GM19238 (cell line): Measurements from ENCODE around the gene SPATA6.
"Not testable (repeated sequence)": the region's sequence is repeated elsewhere in the genome, so short reads cannot be mapped to it uniquely, and the experiment has no call there.

Source experiments
- DNase-seq: peaks from one replicate; pipeline ENCODE4 v3.0.0; 2011; ENCODE audit warnings: low spot score; ENCODE audit not compliant: insufficient read length

SPATA6 gene

DNA sequence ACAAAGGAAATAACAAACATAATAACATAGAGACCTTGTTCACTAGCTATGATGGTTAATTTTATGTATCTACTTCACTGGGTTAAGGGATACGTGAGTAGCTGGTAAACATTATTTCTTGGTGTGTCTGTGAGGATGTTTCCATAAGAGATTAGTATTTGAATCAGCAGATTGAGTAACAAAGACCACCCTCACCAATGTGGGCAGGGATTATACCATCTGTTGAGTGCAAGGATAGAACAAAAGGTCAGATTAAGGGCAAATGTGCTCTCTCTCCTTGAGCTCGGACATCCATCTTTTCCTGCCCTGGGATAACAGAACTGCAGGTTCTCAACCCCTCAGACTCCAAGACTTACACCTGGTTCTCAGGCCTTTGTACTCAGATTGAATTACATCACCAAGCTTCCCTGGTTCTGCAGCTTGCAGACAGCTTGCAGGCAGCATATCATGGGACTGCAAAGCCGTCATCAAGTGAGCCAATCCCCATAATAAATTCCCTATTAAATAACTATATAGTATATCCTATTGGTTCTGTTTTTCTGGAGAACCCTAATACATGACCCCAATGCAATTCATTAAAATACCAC is 9.2 kb downstream of the SPATA6 start:
- DNase-seq = no peak

- no peak for DNase-seq
Observed at GRCh38 chr1:48450505-48450904, 21.5 kb downstream of the SPATA6 start.

DNA sequence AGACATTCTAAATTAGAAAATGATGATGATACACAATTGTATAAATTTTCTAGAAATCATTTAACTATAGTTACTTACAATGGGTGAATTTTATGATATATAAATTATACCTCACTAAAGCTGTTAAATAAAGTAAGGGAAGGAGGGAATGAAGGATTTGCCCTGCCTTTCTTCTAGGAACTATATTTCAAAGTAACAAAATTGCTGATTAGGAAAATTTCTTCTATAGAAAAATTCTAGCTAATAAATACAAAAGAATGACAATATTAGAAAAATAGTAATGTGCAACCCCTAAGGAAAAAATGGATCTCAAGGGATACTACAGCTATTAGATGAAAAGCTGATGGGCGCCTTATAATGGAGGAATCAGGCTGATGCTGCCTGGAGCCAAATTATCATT is 23.1 kb downstream of the SPATA6 start:
- no peak for DNase-seq

DNA sequence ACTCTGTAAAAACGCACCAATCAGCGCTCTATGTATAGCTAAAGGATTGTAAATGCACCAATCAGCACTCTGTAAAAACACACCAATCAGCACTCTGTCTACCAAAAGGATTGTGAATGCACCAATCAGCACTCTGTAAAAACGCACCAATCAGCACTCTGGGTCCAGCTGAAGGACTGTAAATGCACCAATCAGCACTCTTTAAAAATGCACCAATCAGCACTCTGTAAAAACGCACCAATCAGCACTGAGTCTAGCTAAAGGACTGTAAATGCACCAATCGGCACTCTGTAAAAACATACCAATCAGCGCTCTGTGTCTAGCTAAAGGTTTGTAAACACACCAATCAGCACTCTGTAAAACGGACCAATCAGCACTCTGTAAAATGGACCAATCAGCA is 27.8 kb downstream of the SPATA6 start:
- DNase-seq = not testable (repeated sequence)

DNA sequence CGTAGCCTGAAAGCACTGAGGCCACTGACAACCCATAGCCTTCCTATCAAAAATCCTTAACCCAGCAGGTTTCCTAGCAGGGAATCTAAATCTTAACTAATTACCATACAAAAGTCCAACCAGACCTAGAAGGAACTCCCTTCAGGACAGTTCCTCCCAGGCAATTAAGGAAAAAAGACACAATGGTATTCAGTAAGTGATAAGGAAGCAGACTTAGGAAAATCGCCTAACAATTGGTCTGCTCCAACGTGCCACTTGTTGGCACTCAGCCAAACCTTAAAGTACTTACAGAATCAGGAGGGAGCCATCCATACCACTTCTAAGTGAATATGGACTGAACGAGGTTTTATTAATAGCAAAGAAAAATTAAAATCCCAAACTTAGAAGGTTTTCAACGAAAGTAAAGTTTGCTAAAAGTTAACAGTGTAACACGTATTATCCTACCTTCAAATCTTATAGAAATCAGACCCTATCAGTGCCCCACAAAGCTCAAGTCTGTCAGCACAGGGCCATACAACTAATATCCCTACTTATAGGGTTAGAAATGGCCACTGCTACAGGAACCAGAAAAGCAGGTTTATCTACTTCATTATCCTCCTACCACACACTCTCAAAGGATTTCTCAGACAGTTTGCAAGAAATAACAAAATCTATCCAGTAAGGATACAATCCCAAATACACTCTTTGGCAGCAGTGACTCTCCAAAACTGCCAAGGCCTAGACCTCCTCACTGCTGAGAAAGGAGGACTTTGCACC is 29.0 kb downstream of the SPATA6 start:
- DNase-seq = no peak

GRCh38 chr1:48440786-48441185 is 31.2 kb downstream of the SPATA6 start:
- not testable (repeated sequence) for DNase-seq

DNA sequence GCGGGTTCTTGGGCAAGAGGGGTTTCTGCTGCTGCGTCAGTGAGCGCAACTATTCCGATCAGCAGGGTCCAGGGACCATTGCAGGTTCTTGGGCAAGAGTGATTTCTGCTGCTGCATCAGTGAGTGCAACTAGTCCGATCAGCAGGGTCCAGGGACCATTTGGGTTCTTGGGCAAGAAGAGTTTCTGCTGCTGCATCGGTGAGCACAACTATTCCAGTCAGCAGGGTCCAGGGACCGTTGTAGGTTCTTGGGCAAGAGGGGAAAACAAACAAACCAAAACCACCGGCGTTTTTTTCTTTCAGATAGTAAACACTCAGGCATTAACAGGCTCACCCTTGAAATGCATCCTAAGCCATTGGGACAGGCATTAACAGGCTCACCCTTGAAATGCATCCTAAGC is 32.6 kb downstream of the SPATA6 start:
- no peak for DNase-seq

- not testable (repeated sequence) for DNase-seq
Observed at GRCh38 chr1:48437379-48437778, 34.6 kb downstream of the SPATA6 start.

DNA sequence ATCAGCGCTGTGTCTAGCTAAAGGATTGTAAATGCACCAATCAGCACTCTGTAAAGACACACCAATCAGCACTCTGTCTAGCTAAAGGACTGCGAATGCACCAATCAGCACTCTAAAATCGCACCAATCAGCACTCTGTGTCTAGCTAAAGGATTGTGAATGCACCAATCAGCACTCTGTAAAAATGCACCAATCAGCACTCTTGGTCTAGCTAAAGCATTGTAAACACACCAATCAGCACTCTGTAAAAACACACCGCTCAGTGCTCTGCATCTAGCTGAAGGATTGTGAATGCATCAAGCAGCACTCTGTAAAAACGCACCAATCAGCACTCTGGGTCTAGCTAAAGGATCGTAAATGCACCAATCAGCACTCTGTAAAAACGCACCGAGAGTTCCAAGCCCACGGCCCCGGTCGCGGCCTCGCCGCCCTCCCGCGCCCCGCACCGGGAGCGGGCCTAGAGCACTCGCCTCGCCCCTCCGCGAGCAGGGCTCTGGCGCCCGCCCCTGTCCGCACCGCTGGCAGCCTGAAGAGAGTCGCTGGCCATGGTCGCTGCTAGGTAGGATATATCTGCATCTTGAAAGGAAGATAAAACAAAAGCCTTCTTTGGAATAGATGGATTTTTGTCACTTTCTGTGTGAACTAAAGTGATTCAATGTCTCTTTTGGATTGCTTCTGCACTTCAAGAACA is 36.5 kb downstream of the SPATA6 start:
- not testable (repeated sequence) for DNase-seq

DNA sequence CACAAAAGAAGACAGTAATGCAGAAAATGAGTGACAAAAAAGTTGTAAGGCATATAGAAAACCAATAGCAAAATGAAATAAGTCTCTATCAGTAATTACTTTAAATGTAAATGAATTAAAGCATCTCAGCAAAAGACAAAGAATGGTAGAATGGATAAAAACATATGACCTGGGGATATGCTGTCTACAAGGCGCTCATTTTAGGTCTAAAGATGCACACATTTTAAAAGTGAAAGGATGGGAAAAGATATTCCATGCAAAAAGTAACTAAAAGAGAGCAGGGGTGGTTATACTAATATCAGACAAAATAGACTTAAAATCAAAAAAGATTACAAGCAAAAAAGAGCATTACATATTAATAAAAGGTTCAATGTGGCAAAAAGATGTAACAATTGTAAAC is 41.2 kb downstream of the SPATA6 start:
- no peak for DNase-seq

GRCh38 chr1:48422009-48422408 is 50.0 kb downstream of the SPATA6 start:
- DNase-seq = no peak

DNA sequence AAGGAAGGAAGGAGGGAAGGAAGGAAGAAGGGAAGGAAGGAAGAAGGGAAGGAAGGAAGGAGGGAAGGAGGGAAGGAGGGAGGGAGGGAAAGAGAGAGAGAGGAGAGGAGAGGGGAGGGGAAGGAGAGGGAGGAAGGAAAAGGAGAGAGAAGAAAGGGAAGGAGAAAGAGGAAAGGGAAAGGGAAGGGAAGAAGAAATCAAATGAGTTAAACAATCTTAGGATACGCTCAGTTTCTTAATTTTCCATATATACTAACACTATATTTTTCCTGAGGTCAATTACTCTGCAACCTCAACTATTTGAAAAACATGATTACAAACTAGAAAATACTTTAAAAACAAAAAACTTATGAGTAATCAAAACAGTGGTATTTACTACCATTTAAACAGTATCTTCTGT is 53.3 kb downstream of the SPATA6 start:
- no peak for DNase-seq

DNA sequence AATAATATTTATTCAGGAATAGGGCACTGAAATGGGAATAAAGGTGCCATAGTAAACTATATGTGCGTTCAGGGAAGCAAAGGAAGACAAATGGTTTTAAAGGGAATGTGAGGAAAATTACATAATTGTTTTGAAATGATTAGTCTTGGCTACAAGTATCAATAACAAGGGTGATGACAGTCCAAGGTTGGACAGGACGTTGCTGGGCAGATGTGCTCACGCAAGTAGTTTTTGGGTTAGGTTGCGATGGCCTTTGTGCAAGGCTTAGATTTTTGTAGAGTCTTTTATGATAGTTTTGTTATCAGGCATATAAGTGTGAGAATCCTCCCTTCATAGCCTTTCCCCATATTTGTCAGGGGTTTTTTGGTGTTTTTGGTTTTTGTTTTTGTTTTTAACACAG is 57.0 kb downstream of the SPATA6 start:
- no peak for DNase-seq

- DNase-seq = no peak
Observed at GRCh38 chr1:48414264-48414663, 57.7 kb downstream of the SPATA6 start.

DNA sequence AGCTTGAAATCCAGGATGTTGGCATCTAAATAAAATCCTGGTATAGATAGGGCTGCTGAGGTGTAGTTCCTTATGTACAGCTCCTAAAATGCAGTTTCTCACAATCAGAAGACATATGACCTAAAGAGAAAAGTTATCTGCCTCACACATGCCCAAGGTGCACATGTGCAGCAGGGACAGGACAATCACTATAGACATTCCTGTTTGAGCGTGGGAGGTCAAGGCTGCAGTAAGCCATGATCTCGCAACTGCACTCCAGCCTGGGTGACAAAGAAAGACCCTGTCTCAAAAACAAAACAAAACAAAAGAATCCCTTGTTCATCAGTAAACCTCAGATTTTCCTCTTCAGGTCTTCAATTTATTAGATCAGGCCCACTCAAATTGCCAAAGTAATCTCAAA is 66.1 kb downstream of the SPATA6 start:
- DNase-seq = no peak

DNA sequence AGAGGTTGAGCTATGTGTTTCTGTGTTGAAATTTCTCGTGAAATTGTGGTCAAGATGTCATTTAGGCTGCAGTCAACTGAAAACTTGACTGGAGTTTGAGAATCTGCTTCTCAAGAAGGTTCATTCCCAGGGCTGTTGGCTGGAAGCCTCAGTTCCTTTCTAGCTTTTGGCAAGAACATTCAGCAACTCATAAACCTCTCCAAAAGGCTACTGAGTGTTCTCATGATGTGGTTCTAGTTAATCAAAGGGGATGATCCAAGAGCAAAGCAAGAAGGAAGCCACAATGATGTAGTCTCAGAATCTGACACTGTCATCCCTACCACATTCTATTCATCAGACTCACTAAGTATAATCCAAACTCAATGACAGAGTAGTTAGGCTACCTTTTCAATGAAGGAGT is 66.6 kb downstream of the SPATA6 start:
- DNase-seq = no peak

GRCh38 chr1:48402599-48402998 is 69.4 kb downstream of the SPATA6 start:
- no peak for DNase-seq

DNA sequence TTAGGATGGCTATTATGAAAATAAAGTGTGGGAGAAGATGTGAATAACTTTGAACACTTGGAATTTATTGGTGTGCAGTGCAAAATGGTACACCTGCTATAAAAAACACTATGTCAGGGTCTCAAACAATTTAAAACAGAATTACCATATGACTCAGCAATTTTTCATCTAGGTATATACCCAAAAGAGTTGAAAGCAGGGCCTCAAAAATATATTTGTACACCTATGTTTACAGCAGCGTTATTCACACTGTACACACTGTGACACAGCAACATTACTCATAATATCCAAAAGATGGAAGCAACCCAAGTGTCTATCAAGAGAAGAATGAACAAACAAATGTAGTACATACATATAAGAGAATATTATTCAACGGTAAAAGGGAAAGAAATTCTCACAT is 75.8 kb downstream of the SPATA6 start:
- no peak for DNase-seq

GRCh38 chr1:48391926-48392325 is 80.1 kb downstream of the SPATA6 start:
- no peak for DNase-seq

DNA sequence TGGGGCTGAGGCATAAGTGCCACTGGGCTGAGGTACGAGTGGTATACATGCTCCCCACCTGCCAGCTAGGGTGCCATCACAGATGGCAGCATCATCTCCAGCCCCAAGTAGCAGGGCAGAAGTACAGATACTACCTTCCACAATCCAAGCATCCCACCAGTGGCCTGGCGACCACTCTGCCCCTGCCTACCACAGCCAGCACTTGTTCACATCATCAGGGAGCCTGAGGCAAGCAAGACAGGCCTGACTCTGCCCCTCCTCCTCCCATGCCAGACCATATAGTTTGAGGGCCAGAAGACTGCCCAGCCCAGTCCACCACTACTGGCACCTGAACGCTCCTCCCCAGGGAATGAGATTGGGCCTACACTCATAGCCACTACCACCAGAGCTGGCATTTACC is 84.6 kb downstream of the SPATA6 start:
- DNase-seq = no peak

DNA sequence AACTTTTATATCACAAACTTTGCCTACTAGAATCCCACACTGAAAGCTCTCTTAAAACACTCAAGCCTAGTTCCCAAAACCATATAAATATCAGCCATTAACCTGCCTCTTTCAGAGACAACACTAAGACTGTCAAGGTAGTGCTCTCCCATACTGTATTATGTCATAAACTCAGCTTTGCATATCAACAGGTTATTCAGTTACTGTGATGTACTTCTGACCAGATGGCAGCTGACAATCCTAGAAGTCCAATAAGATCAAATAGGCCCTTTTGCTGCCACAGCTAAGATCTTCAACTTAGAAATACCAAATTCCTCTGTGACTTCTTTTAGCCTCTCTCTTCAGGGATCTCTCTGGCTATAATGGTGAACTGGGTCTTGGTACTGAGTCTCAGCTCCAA is 97.2 kb downstream of the SPATA6 start:
- no peak for DNase-seq

DNA sequence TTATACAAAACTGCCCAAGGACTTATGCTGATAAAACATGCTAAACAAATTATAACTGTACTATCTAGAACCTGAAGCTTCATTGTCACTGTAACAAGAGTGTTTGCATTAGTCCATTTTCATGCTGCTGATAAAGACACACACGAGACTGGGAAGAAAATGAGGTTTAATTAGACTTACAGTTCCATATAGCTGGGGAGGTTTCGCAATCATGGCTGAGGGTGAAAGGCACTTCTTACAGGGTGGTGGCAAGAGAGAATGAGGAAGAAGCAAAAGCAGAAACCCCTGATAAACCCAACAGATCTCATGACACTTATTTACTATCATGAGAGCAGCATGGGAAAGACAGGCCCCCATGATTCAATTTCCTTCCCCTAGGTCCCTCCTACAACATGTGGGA is 100.4 kb downstream of the SPATA6 start:
- no peak for DNase-seq

DNA sequence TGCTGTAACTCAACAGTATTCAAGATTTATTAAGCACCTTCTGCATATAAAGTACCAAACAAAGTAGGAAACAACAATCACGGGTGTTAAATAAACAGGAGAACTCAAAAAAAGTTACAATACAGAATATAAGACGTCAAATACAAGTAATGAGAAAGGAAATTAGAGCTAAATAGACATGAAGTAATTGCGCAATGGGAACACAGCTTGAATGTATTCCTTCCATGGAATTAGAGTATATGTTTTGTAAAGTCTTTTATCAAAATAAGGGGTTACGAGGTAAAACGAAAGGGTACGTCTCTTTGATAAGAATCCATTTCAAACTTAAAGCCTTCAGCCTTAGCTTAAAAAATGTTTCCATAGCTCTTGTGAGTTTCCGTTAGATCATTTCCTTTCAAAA is 109.1 kb downstream of the SPATA6 start:
- DNase-seq = no peak
